ENCODE measurements around the gene NCOA3. TPM values are rescaled to one million over a fixed set of nuclear protein-coding genes. Genes with fewer than 3 reads are reported as not detected.

Gene NCOA3
- total RNA-seq, 1 experiment from 2014 or later: 28.1 TPM

DNA sequence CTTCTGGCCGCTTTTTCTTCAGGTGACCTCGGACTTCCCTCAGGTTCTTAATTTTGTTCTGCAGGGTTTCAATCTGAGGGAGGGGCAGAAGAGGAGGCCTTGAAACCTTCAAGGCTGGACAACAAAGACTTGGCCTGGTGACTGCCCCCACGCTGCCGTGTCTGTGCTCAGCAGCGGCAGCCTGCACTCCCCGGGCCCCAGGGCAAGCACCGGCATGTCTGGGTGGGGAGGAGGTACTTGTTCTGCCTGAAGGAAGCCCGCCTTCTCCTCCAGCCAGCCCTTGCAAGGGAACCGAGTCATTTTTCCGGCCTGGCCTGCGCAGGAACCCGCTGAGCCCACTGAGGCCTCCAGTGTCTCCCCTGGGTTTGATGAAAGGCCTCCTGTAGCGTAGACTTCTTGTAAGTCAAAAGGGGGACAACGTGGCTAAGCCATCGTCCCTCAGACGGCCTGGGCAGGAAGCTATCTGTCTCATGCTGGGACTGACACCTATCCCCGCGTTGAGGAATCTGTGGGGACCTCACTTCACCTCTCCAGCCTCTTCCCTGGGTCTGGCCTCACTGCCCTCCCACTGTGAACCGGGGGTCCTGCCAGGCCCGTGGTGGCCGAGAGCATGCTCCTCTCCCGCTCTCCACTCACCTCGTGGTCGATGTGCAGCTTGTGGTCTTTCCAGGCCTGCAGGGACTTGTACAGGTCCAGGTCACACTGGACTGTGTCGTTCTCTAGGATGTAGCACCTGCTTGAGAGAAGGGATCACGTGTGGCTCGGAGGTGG is 163.7 kb downstream of the NCOA3 start:
- no peaks in the 10 kb centered on the region for H3K27me3 ChIP-seq
- no peaks in the 10 kb centered on the region for H3K4me1 ChIP-seq
- no peak overlapping the region for H3K27ac ChIP-seq
- no peaks in the 10 kb centered on the region for H3K9me3 ChIP-seq (replicated peaks)
- no peak overlapping the region for H3K4me3 ChIP-seq
- DNase-seq: no peak
- H3K36me3 ChIP-seq: peaks cover 21% of the 10 kb centered on the region

DNA sequence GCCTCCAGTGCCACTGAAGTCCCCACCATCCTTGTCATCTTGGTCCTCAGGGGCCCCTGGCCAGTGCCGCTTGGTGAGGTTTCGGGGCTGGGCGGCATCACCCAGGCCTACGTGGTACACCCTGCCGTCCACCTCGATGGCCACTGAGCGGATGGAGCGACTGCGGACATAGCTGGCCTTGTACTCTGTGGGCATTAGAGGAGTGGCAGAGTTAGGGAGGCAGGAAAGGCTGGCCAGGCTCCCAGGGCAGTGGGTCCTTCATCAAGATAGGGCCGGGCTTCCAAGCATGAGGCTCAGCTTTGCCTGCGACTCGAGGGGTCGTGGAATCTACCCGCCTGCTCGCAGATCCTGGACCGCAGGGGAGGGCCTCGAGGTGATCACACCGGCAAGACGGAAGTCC is 164.6 kb downstream of the NCOA3 start:
- no peak overlapping the region for H3K4me3 ChIP-seq
- no peak overlapping the region for H3K27ac ChIP-seq
- no peaks in the 10 kb centered on the region for H3K9me3 ChIP-seq (replicated peaks)
- H3K27me3 ChIP-seq: no peaks in the 10 kb centered on the region
- DNase-seq: no peak
- no peaks in the 10 kb centered on the region for H3K4me1 ChIP-seq
- peaks cover 18% of the 10 kb centered on the region for H3K36me3 ChIP-seq

GRCh38 chr20:47667086-47667485 is 165.4 kb downstream of the NCOA3 start:
- H3K27me3 ChIP-seq: no peaks in the 10 kb centered on the region
- H3K4me3 ChIP-seq: no peak overlapping the region
- H3K9me3 ChIP-seq (replicated peaks): no peaks in the 10 kb centered on the region
- no peak overlapping the region for H3K27ac ChIP-seq
- H3K4me1 ChIP-seq: no peaks in the 10 kb centered on the region
- DNase-seq: no peak
- peaks cover 12% of the 10 kb centered on the region for H3K36me3 ChIP-seq

GRCh38 chr20:47667531-47668312 is 166.0 kb downstream of the NCOA3 start:
- Histone ChIP-seq H3K4me1 (no peaks in the 10 kb centered on the region), H3K9me3 (replicated peaks) (no peaks in the 10 kb centered on the region), H3K4me3 (no peak overlapping the region), H3K27me3 (no peaks in the 10 kb centered on the region), H3K27ac (no peak overlapping the region), H3K36me3 (peaks cover 6% of the 10 kb centered on the region)
- DNase-seq: no peak

DNA sequence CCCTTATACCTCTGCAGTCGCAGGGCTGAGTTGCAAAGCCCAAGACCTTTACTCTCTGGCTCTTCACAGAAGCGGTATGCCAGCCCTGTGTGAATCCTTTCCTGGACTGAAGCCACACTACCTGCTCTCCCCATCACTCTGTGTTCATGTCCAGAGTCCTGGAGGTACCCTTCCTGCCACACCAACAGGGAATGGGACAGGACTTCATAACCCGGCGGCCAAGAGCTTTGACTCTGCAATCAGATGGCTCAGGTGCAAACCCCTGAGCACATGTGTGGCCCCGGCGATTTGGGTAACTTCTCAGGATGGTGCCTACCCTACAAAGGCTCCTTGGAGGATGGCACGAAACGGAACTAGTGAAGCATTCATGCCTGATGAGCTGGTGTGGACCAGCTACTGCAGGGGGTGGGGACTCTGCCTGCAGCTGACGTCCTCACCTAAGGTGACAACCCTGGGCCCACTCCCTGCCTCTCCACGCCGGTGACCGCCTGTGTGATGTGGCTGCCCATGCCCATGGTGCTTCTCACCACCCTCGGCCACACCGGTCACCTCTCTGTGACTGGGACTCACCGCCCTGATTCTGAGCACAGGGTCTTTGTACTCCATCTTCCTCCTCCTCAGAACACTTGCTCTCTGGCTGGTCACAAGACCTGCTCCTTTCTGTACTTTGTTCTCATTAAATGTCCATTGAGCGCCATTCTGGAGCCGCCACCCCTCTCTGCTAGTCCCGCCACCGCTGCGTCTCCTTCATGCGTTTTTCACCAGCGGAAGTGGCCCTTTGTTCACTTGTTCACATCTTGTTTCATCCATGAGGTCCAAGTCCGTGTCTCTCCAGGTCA is 166.8 kb downstream of the NCOA3 start:
- H3K27ac ChIP-seq: no peak overlapping the region

GRCh38 chr20:47669152-47669425 is 167.4 kb downstream of the NCOA3 start:
- H3K27me3 ChIP-seq: no peaks in the 10 kb centered on the region
- H3K36me3 ChIP-seq: peaks cover 5% of the 10 kb centered on the region; the same call in 1 of the 2 replicates
- no peaks in the 10 kb centered on the region for H3K9me3 ChIP-seq (replicated peaks)
- DNase-seq: no peak
- H3K4me1 ChIP-seq: no peaks in the 10 kb centered on the region
- H3K27ac ChIP-seq: no peak overlapping the region
- H3K4me3 ChIP-seq: no peak overlapping the region

More for the DNA sequence above, 166.8 kb downstream of the NCOA3 start:
- Histone ChIP-seq H3K36me3 (peaks cover 5% of the 10 kb centered on the region; the same call in 1 of the 2 replicates), H3K9me3 (replicated peaks) (no peaks in the 10 kb centered on the region), H3K4me1 (no peaks in the 10 kb centered on the region), H3K27me3 (no peaks in the 10 kb centered on the region), H3K4me3 (no peak overlapping the region)
- no peak for DNase-seq

DNA sequence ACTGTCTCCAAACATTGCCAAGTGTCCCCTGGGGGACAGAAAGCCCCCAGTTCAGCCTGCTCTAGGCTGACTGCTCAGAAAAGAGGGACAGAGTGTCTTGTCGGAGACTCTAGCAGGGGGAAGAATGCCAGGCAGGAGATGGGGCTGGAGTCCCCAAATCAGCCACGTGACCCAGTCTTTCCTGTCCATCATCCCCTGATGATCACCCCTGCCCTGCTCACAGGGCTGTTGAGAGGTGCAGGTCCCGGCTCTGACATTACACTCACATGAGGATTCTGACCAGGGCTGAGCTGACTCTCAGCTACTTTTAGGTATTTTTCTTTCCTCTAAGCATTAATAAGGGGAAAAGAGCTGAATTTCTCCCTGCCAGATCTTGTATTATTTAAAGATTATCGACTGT is 167.8 kb downstream of the NCOA3 start:
- H3K4me3 ChIP-seq: no peak overlapping the region
- no peaks in the 10 kb centered on the region for H3K4me1 ChIP-seq
- no peak for DNase-seq
- H3K9me3 ChIP-seq (replicated peaks): no peaks in the 10 kb centered on the region
- H3K27ac ChIP-seq: no peak overlapping the region
- no peaks in the 10 kb centered on the region for H3K27me3 ChIP-seq
- H3K36me3 ChIP-seq: peaks cover 5% of the 10 kb centered on the region; the same call in 1 of the 2 replicates

DNA sequence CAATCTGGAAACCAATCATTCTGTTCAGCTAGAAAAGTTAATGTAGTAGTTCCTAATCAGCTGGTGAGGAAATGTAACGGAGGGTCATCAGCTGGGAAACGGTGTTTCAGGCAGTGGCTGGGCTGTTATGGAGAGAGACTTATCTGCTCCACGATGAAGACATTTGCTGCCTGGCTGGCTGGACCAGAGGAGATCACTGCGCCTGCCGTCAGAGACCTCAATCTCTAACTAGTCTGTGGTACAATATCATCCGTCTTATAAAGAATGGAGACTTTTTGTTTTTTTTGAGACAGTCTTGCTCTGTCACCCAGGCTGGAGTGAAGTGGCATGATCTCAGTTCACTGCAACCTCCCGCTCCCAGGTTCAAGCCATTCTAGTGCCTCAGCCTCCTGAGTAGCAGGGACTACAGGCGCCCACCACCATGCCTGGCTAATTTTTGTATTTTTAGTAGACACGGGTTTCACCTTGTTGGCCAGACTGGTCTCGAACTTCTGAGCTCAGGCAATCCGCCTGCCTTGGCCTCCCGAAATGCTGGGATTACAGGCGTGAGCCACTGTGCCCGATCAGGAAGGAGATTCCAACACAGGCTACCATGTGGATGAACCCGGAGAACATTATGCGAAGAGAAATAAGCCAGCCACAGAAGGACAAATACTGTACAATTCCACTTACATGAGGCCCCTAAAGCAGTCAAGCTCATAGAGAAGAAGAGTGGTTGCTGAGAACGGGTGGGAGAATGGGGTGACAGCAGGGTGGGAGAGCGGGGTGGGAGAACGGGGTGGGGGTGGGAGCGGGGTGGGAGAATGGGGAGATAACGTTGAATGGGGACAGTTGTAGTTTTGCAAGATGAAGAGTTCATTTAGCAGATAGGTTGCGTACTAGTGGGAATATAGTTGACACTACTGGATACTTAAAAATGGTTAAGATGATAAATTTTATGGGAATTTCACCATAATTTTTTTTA is 168.5 kb downstream of the NCOA3 start:
- Histone ChIP-seq H3K27ac (no peak overlapping the region), H3K36me3 (peaks cover 5% of the 10 kb centered on the region; the same call in 1 of the 2 replicates), H3K4me1 (no peaks in the 10 kb centered on the region), H3K27me3 (no peaks in the 10 kb centered on the region), H3K9me3 (replicated peaks) (no peaks in the 10 kb centered on the region), H3K4me3 (no peak overlapping the region)
- DNase-seq: no peak

GRCh38 chr20:47670913-47671312 is 169.2 kb downstream of the NCOA3 start:
- Histone ChIP-seq H3K36me3 (peaks cover 5% of the 10 kb centered on the region; the same call in 1 of the 2 replicates), H3K4me1 (no peaks in the 10 kb centered on the region), H3K27ac (no peak overlapping the region), H3K4me3 (no peak overlapping the region), H3K9me3 (replicated peaks) (no peaks in the 10 kb centered on the region), H3K27me3 (no peaks in the 10 kb centered on the region)
- DNase-seq: no peak

DNA sequence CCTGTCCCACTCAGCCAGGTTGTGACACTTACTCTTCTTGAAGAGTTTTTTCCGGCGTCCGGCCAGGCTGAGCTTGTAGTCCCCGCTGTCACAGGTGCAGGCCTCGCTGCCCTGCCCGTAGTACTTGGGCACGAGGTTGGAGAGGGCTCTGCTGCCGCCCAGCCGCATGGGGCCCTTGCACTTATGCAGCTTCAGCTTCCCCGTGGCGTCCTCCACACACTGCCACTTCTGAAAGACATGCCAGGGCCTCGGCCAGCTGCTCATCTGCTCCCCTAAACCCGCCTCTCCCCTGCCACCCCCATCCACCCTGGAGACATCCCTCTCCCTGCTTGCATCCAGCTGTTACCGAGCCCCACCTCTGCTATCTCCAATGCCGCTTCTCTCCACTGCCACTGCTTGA is 170.5 kb downstream of the NCOA3 start:
- H3K4me1 ChIP-seq: no peaks in the 10 kb centered on the region
- no peaks in the 10 kb centered on the region for H3K9me3 ChIP-seq (replicated peaks)
- peaks cover 5% of the 10 kb centered on the region; the same call in 1 of the 2 replicates for H3K36me3 ChIP-seq
- H3K27ac ChIP-seq: no peak overlapping the region
- no peaks in the 10 kb centered on the region for H3K27me3 ChIP-seq
- H3K4me3 ChIP-seq: no peak overlapping the region
- DNase-seq: no peak

- H3K27me3 ChIP-seq: no peaks in the 10 kb centered on the region
- no peaks in the 10 kb centered on the region for H3K4me1 ChIP-seq
- DNase-seq: no peak
- peaks cover 5% of the 10 kb centered on the region; the same call in 1 of the 2 replicates for H3K36me3 ChIP-seq
- H3K27ac ChIP-seq: no peak overlapping the region
- H3K9me3 ChIP-seq (replicated peaks): no peaks in the 10 kb centered on the region
- no peak overlapping the region for H3K4me3 ChIP-seq
Observed at GRCh38 chr20:47672886-47673670, 171.4 kb downstream of the NCOA3 start.

DNA sequence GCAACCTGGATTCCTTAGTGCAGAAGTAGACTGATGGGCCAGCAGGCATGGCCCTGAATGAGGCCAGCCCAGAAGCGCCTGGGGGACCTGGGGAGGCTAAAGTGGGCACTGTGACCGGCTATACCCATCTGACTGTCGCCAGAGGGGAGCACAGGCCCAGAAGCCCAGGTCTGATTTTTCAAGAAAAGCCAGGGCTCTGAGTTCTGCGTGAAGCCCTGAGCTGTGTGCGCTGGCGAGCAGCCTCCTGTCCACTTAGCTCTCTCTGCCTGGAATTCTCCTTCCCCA is 171.9 kb downstream of the NCOA3 start:
- Histone ChIP-seq H3K9me3 (replicated peaks) (no peaks in the 10 kb centered on the region), H3K36me3 (peaks cover 5% of the 10 kb centered on the region; the same call in 1 of the 2 replicates), H3K4me3 (no peak overlapping the region), H3K4me1 (no peaks in the 10 kb centered on the region), H3K27ac (no peak overlapping the region), H3K27me3 (no peaks in the 10 kb centered on the region)
- no peak for DNase-seq

GRCh38 chr20:47674145-47674544 is 172.5 kb downstream of the NCOA3 start:
- Histone ChIP-seq H3K4me3 (no peak overlapping the region), H3K27ac (no peak overlapping the region), H3K4me1 (no peaks in the 10 kb centered on the region), H3K27me3 (no peaks in the 10 kb centered on the region), H3K9me3 (replicated peaks) (no peaks in the 10 kb centered on the region), H3K36me3 (peaks cover 2% of the 10 kb centered on the region; the same call in 1 of the 2 replicates)
- no peak for DNase-seq

All from SJCRH30 (cell line).